Upper lobe of right lung (tissue), 1 donor: Measurements from ENCODE around the gene MIOX. TPM values are rescaled to one million over a fixed set of nuclear protein-coding genes. Genes with fewer than 3 reads are reported as not detected.

Experiments
- ATAC-seq: fragments of 200-7000 bp; cut with Tn5 transposase; one replicate; pipeline ENCODE4 v1.9.1; 2020; ENCODE audit warnings: mild to moderate bottlenecking, moderate library complexity
- DNase-seq: peaks from one replicate; pipeline ENCODE4 v3.0.0-alpha.2; 2020
- H3K27ac ChIP-seq: fragments of 200-600 bp; one replicate; pipeline ENCODE4 v1.8.0; 2022
- H3K27me3 ChIP-seq: fragments of 200-600 bp; one replicate; pipeline ENCODE4 v1.8.0; 2022; ENCODE audit warnings: mild to moderate bottlenecking
- H3K36me3 ChIP-seq: fragments of 200-600 bp; one replicate; pipeline ENCODE4 v1.8.0; 2022
- H3K4me1 ChIP-seq: fragments of 200-600 bp; one replicate; pipeline ENCODE4 v1.8.0; 2022
- H3K4me3 ChIP-seq: fragments of 200-600 bp; one replicate; pipeline ENCODE4 v1.8.0; 2022; ENCODE audit warnings: mild to moderate bottlenecking
- H3K9me3 ChIP-seq: fragments of 200-600 bp; one replicate; pipeline ENCODE4 v1.8.0; 2022
- intact Hi-C: fragments of 100-400 bp; cut with DNase I; formaldehyde crosslinking; loops from one replicate; pipeline ENCODE4 v1.11.0; 2022
- total RNA-seq: library from RNA; stranded (reverse); fragmentation: NEBNext Ultra II Directional; extraction: Animal tissue kit (Norgen Biotek cat#: 25700); gene quantifications from one replicate; pipeline ENCODE4 v1.2.1, GENCODE V29; 2021
- TF ChIP-seq, protein P1 (sequence below): fragments of 200-600 bp; IDR thresholded peaks from one replicate; pipeline ENCODE4 v1.8.0; 2022; ENCODE audit warnings: antibody characterized with exemption
- donor health status: DM: no; HTN: yes; CAD: no; lungs with severe emphysema.

MIOX gene
- total RNA-seq, 1 donor from 2014 or later, result not detected

GRCh38 chr22:50463188-50463900 lies 23.3 kb upstream of the MIOX start:
- no peaks in the 10 kb centered on the region for H3K27me3 ChIP-seq
- no peak overlapping the region for H3K27ac ChIP-seq
- TF ChIP-seq, protein P1, sequence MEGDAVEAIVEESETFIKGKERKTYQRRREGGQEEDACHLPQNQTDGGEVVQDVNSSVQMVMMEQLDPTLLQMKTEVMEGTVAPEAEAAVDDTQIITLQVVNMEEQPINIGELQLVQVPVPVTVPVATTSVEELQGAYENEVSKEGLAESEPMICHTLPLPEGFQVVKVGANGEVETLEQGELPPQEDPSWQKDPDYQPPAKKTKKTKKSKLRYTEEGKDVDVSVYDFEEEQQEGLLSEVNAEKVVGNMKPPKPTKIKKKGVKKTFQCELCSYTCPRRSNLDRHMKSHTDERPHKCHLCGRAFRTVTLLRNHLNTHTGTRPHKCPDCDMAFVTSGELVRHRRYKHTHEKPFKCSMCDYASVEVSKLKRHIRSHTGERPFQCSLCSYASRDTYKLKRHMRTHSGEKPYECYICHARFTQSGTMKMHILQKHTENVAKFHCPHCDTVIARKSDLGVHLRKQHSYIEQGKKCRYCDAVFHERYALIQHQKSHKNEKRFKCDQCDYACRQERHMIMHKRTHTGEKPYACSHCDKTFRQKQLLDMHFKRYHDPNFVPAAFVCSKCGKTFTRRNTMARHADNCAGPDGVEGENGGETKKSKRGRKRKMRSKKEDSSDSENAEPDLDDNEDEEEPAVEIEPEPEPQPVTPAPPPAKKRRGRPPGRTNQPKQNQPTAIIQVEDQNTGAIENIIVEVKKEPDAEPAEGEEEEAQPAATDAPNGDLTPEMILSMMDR, result no peak
- peaks cover 97% of the 10 kb centered on the region for H3K36me3 ChIP-seq
- intact Hi-C loops, result no loop called here
- ATAC-seq (no peak), DNase-seq (no peak)
- no peaks in the 10 kb centered on the region for H3K9me3 ChIP-seq
- no peaks in the 10 kb centered on the region for H3K4me1 ChIP-seq
- H3K4me3 ChIP-seq, result no peak overlapping the region

DNA sequence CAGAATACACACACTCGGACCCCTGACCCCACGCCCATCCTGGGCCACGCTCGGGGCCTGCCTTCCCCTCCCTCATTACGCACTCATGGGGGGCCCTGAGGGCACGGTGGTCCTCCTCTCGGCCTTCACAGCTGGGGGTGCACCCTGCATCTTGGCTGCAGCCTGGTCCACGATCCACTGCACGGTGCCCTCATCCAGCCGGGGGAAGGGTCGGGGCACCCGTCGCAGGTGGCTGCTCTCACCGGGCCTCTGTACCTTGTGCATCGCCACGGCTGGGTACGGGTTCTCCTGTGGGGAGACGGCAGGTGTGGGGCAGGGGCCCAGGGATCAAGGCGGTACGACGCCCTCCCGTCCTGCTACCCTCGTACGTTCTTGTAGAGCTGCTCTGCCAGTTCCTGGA lies 22.2 kb upstream of the MIOX start:
- H3K36me3 ChIP-seq, result peaks cover 86% of the 10 kb centered on the region
- no peak for DNase-seq

DNA sequence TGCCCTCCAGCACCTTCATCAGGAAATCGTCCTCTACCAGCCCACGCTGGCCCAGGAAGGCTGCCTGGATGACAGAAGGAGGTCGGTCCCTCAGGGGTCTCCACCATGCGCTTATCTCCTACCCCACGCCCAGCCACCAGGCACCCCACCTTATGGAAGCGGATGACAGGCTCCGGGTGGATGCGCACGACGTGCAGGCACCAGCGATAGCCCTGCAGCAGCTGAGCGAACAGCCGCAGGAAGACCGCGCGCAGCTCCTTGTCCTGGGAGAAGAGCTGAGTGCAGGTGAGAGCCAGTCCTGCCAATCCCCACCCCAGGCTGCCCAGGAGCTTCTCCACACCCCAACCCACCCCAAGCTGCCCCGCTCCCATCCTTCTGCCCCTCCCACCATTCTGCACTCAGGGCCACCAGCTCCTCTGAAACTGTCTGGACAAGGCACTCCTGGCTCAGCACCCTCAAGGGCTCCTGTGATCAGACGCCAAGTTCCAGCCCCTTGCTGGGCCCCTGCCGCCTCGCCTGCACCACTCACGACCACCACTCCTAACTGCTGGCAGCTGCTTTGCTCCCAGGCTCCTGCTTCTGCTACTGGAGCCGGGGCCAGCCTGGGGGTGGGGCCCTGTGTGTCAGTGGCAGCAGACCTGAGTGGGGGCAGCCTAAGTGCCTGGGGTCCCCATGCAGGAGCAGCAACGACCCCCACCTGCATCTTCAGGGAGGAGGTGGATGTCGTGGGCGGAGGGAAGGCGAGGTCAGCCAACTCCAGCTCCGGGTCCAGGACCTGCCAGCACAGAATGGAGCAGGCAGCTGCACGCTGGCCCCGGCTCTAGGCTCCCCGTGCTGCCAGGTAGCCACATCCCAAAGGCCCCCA lies 21.4 kb upstream of the MIOX start:
- H3K9me3 ChIP-seq, result no peaks in the 10 kb centered on the region
- no peak for DNase-seq
- TF ChIP-seq, protein P1, result no peak
- ATAC-seq, result no peak
- no peaks in the 10 kb centered on the region for H3K27me3 ChIP-seq
- peaks cover 12% of the 10 kb centered on the region for H3K4me1 ChIP-seq
- no peak overlapping the region for H3K4me3 ChIP-seq
- no peak overlapping the region for H3K27ac ChIP-seq
- H3K36me3 ChIP-seq, result peaks cover 77% of the 10 kb centered on the region
- intact Hi-C loops, result no loop called here

More for the DNA sequence above, 22.2 kb upstream of the MIOX start:
- no peaks in the 10 kb centered on the region for H3K27me3 ChIP-seq
- no peak for ATAC-seq
- peaks cover 4% of the 10 kb centered on the region for H3K4me1 ChIP-seq
- H3K9me3 ChIP-seq, result no peaks in the 10 kb centered on the region
- TF ChIP-seq, protein P1, result no peak
- no peak overlapping the region for H3K27ac ChIP-seq
- no peak overlapping the region for H3K4me3 ChIP-seq
- intact Hi-C loops, result no loop called here

DNA sequence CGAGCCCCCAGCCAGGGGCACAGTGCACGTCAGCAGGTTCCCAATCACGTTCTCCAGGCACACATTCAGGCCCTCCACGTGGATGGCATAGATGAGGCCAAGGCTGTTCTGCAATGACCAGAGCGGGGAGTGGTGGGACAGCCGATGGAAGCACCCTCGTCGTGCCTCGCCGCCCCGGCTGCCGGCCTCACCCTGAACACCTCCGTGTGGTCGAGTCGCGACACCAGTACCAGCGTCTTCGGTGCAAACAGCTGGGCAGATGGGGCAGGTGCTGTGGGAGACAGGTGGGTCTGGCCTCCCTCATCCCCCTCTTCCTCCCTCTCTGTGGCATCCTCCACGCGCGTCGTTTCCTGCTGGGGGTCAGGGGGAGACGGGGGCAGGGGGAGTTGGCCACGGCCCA lies 19.3 kb upstream of the MIOX start:
- H3K36me3 ChIP-seq, result peaks cover 57% of the 10 kb centered on the region
- DNase-seq, result no peak

GRCh38 chr22:50467773-50468440 lies 18.8 kb upstream of the MIOX start:
- H3K36me3 ChIP-seq, result peaks cover 51% of the 10 kb centered on the region
- H3K4me1 ChIP-seq, result peaks cover 36% of the 10 kb centered on the region
- ATAC-seq, result no peak
- intact Hi-C loops, result no loop called here
- no peak for DNase-seq
- no peak overlapping the region for H3K27ac ChIP-seq
- H3K9me3 ChIP-seq, result no peaks in the 10 kb centered on the region
- TF ChIP-seq, protein P1, result no peak
- no peak overlapping the region for H3K4me3 ChIP-seq
- H3K27me3 ChIP-seq, result no peaks in the 10 kb centered on the region

More for the DNA sequence above, 19.3 kb upstream of the MIOX start:
- Histone ChIP-seq H3K27me3 (no peaks in the 10 kb centered on the region), H3K4me3 (no peak overlapping the region), H3K27ac (no peak overlapping the region), H3K4me1 (peaks cover 30% of the 10 kb centered on the region), H3K9me3 (no peaks in the 10 kb centered on the region)
- TF ChIP-seq, protein P1, result no peak
- intact Hi-C loops, result no loop called here
- ATAC-seq, result no peak
